ENCODE data around the gene PLA2R1.

Gene PLA2R1

GRCh38 chr2:159912580-159912979 lies 149.8 kb downstream of the PLA2R1 start:
- H3K4me1 ChIP-seq (ENCODE audit: control insufficient read depth, insufficient read depth, low read length): no peaks in the 10 kb centered on the region
- no peak for TF ChIP-seq ZNF10 (tag by site-specific recombination; IDR thresholded peaks at IDR 0.05)
- TF ChIP-seq ZNF777 (tag by site-specific recombination; IDR thresholded peaks at IDR 0.05; ENCODE audit: borderline replicate concordance): no peak
- TF ChIP-seq ZBTB11 (tag by site-specific recombination; conservative IDR thresholded peaks at IDR 0.05; ENCODE audit: low read depth): no peak
- TF ChIP-seq ZNF114 (tag by site-specific recombination; IDR thresholded peaks at IDR 0.05): no peak
- TF ChIP-seq ZNF404 (tag by site-specific recombination; IDR thresholded peaks at IDR 0.05): no peak
- no peak for TF ChIP-seq ZNF16 (tag by site-specific recombination; IDR thresholded peaks at IDR 0.05; ENCODE audit: low read depth)
- TF ChIP-seq ZNF623 (tag by site-specific recombination; IDR thresholded peaks at IDR 0.05): no peak
- TF ChIP-seq ZNF571 (tag by site-specific recombination; IDR thresholded peaks at IDR 0.05): no peak
- TF ChIP-seq ZNF155 (tag by site-specific recombination; IDR thresholded peaks at IDR 0.05): no peak
- TF ChIP-seq ZNF701 (tag by site-specific recombination; IDR thresholded peaks at IDR 0.05): no peak
- TF ChIP-seq ZXDB (tag by site-specific recombination; IDR thresholded peaks at IDR 0.05): no peak
- CTCF ChIA-PET: interaction anchor here (2.1 kb wide), 1 partner anchor 9 kb away, joined by 8 read pairs; no protein-coding TSS in a partner anchor
- H3K36me3 ChIP-seq (ENCODE audit: control insufficient read depth in 2 of 2, insufficient read depth in 1 of 2, low read length in 2 of 2): no peaks in the 10 kb centered on the region
- H3K4me3 ChIP-seq (ENCODE audit: low read depth, low read length): no peak overlapping the region
- H3K9me3 ChIP-seq (ENCODE audit: control insufficient read depth, insufficient read depth, low read depth, low read length): no peaks in the 10 kb centered on the region
- no peak overlapping the region for H3K27ac ChIP-seq (ENCODE audit: extremely low read depth, low read depth, low read length)
- POLR2A ChIA-PET: no interaction called here

- H3K36me3 ChIP-seq (ENCODE audit: control insufficient read depth in 2 of 2, insufficient read depth in 1 of 2, low read length in 2 of 2): no peaks in the 10 kb centered on the region
- ChIA-PET CTCF (interaction anchor here (1.0 to 2.1 kb wide), 2 partner anchors 10 to 67 kb away, joined by 3 to 8 read pairs; no protein-coding TSS in a partner anchor), POLR2A (no interaction called here)
- no peaks in the 10 kb centered on the region for H3K9me3 ChIP-seq (ENCODE audit: control insufficient read depth, insufficient read depth, low read depth, low read length)
- no peaks in the 10 kb centered on the region for H3K4me1 ChIP-seq (ENCODE audit: control insufficient read depth, insufficient read depth, low read length)
- TF ChIP-seq ZNF354C (tag by site-specific recombination; IDR thresholded peaks at IDR 0.05; ENCODE audit: borderline replicate concordance, low read depth) (no peak), ZNF544 (tag by site-specific recombination; IDR thresholded peaks at IDR 0.05) (no peak), ZNF184 (tag by site-specific recombination; IDR thresholded peaks at IDR 0.05) (no peak), REPIN1 (tag by site-specific recombination; IDR thresholded peaks at IDR 0.05; ENCODE audit: low read depth) (no peak), GLIS2 (tag by site-specific recombination; IDR thresholded peaks at IDR 0.05) (no peak)
- H3K27ac ChIP-seq (ENCODE audit: extremely low read depth, low read depth, low read length): no peak overlapping the region
- no peak overlapping the region for H3K4me3 ChIP-seq (ENCODE audit: low read depth, low read length)
Observed at GRCh38 chr2:159910951-159911350, 151.5 kb downstream of the PLA2R1 start.

GRCh38 chr2:159908623-159909022 lies 153.8 kb downstream of the PLA2R1 start:
- H3K36me3 ChIP-seq (ENCODE audit: control insufficient read depth in 2 of 2, insufficient read depth in 1 of 2, low read length in 2 of 2): no peaks in the 10 kb centered on the region
- ChIA-PET POLR2A (no interaction called here), CTCF (no interaction called here)
- H3K27ac ChIP-seq (ENCODE audit: extremely low read depth, low read depth, low read length): no peak overlapping the region
- no peaks in the 10 kb centered on the region for H3K9me3 ChIP-seq (ENCODE audit: control insufficient read depth, insufficient read depth, low read depth, low read length)
- no peak for TF ChIP-seq ZBTB20 (tag by site-specific recombination; IDR thresholded peaks at IDR 0.05)
- TF ChIP-seq SALL2 (tag by site-specific recombination; IDR thresholded peaks at IDR 0.05; ENCODE audit: borderline replicate concordance): no peak
- no peak for TF ChIP-seq ZNF488 (tag by site-specific recombination; IDR thresholded peaks at IDR 0.05)
- no peak for TF ChIP-seq ZNF580 (tag by site-specific recombination; IDR thresholded peaks at IDR 0.05)
- TF ChIP-seq ZBTB17 (tag by site-specific recombination; IDR thresholded peaks at IDR 0.05): no peak
- TF ChIP-seq HOXC10 (CRISPR knock-in tag; IDR thresholded peaks at IDR 0.05): no peak
- TF ChIP-seq ZNF211 (tag by site-specific recombination; IDR thresholded peaks at IDR 0.05; ENCODE audit: low read depth): no peak
- TF ChIP-seq ZNF37A (tag by site-specific recombination; IDR thresholded peaks at IDR 0.05): no peak
- no peak for TF ChIP-seq ZNF423 (tag by site-specific recombination; IDR thresholded peaks at IDR 0.05)
- no peak for TF ChIP-seq ZNF174 (tag by site-specific recombination; IDR thresholded peaks at IDR 0.05)
- H3K4me3 ChIP-seq (ENCODE audit: low read depth, low read length): no peak overlapping the region
- no peaks in the 10 kb centered on the region for H3K4me1 ChIP-seq (ENCODE audit: control insufficient read depth, insufficient read depth, low read length)
